C4-2B (cell line): ENCODE results near the gene CERS5.

ENCODE experiments used
- H3K27ac ChIP-seq: fragments of 450-650 bp; 2 replicates; pipeline ENCODE4 v1.5.1; 2017
- ZFX ChIP-seq: fragments of 450-650 bp; IDR thresholded peaks from 2 replicates; pipeline ENCODE4 v1.6.1; 2017
- TF ChIP-seq, protein P1 (sequence below): fragments of 450-650 bp; conservative IDR thresholded peaks from 2 replicates; pipeline ENCODE4 v1.5.1; 2017; ENCODE audit warnings: mild to moderate bottlenecking

CERS5 gene

DNA sequence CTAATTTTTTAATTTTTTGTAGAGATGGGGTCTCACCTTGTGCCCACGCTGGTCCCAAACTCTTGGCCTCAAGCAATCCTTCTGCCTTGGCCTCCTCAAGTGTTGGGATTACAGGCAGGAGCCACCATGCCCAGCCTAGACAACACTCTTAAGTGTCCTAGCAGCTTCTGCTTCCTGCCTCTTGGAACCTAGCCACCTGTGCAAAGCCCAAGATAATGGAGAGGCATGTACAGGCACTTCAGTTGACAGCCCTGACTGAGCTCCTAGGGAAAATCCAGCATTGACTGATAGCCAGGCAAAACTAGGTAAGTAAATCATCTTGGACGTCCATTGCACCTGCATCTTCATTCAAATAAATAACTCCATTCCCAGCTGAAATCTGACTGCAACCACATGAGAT lies 39.6 kb downstream of the CERS5 start:
- no peak overlapping the region for H3K27ac ChIP-seq
- TF ChIP-seq ZFX = no peak
- TF ChIP-seq, protein P1, sequence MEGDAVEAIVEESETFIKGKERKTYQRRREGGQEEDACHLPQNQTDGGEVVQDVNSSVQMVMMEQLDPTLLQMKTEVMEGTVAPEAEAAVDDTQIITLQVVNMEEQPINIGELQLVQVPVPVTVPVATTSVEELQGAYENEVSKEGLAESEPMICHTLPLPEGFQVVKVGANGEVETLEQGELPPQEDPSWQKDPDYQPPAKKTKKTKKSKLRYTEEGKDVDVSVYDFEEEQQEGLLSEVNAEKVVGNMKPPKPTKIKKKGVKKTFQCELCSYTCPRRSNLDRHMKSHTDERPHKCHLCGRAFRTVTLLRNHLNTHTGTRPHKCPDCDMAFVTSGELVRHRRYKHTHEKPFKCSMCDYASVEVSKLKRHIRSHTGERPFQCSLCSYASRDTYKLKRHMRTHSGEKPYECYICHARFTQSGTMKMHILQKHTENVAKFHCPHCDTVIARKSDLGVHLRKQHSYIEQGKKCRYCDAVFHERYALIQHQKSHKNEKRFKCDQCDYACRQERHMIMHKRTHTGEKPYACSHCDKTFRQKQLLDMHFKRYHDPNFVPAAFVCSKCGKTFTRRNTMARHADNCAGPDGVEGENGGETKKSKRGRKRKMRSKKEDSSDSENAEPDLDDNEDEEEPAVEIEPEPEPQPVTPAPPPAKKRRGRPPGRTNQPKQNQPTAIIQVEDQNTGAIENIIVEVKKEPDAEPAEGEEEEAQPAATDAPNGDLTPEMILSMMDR = no peak

DNA sequence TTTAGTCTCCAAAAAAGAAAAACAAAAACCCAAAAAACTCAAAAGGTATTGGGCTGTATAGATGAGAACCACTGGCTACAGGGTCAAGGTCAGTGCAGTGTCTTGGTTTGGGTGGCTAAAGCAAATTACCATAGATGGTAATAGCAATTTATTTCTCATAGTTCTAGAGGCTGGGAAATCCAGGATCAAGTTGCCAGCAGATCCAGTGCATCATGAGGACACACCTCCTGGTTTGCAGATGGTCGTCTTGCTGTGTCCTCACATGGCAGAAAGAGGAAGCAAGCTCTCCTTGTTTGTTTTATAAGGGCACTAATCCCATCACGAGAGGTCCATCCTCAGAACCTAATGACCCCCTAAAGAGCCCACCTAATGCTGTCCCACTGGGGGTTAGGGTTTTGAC lies 44.0 kb downstream of the CERS5 start:
- TF ChIP-seq, protein P1 = no peak
- no peak for TF ChIP-seq ZFX
- H3K27ac ChIP-seq = no peak overlapping the region

DNA sequence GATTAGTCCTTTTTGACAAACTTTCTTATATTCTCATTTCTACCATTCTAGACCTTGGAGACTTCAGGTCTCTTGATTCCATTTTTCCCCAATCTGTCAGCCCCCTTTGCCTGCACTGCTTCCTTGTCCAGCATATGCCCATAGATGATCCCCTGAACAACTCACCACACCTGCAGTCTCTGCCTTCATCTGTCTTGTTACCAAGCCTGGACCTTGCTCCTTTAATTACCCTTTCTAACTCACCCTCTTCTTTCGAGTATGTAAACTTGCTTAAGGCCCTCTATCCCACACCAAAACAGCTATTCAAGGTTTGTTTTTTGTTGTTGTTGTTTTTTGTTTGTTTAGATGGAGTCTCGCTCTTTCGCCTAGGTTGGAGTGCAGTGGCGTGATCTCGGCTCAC lies 45.5 kb downstream of the CERS5 start:
- H3K27ac ChIP-seq = no peak overlapping the region
- TF ChIP-seq ZFX = no peak
- TF ChIP-seq, protein P1 = no peak

DNA sequence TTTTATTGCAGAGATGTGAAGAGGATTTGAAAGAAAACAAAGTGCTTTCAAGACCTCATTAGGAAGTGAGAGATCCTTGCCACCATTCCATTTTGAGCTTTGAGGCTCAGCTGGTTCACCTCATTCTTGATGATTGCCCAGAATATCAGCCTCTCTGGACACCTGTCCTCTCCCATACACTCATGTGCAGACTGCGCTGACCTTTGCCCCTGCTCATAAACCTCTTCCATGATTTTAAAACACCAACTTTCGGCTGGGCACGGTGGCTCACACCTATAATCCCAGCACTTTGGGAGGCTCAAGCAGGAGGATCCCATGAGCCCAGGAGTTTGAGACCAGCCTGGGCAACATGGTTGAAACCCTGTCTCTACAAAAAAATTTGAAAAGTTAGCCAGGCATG lies 46.2 kb downstream of the CERS5 start:
- TF ChIP-seq ZFX = no peak
- no peak overlapping the region for H3K27ac ChIP-seq

DNA sequence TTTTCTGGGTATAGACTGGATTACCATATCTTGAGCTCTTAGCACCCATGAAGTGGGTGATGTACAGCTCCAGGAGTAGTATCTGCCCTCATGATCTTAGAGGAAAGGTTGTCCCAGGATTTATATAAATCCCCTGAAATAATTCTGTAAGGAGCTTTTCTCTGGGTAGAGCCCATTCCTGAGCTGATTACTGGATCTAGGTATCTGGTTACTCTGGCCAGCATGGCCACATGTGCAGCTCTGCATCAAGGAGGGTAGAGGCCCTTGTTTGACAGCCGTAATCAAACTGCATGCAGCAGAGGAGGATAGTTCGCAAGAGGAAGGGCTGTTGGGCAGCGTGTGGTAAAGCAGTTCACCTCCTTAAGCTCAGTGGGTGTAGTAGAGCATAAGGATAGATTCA lies 46.6 kb downstream of the CERS5 start:
- TF ChIP-seq, protein P1 = no peak
- no peak for TF ChIP-seq ZFX

DNA sequence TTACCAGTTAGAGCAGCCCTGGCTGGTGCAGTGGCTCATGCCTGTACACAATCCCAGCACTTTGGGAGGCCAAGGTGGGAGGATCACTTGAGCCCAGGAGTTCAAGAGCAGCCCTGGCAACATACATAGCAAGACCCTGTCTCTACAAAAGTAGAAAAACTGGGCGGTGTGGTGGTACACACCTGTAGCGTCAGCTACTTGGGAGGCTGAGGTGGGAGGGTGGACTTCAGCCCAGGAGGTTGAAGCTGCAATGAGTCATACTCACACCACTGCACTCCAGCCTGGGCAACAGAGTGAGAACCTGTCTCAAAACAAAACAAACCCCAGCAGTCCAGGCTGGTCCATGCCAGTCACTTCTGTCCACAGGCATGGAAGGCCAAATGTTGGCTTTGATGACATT lies 47.8 kb downstream of the CERS5 start:
- no peak overlapping the region for H3K27ac ChIP-seq
- TF ChIP-seq, protein P1 = no peak
- no peak for TF ChIP-seq ZFX

More for the DNA sequence above, 46.6 kb downstream of the CERS5 start:
- no peak overlapping the region for H3K27ac ChIP-seq

DNA sequence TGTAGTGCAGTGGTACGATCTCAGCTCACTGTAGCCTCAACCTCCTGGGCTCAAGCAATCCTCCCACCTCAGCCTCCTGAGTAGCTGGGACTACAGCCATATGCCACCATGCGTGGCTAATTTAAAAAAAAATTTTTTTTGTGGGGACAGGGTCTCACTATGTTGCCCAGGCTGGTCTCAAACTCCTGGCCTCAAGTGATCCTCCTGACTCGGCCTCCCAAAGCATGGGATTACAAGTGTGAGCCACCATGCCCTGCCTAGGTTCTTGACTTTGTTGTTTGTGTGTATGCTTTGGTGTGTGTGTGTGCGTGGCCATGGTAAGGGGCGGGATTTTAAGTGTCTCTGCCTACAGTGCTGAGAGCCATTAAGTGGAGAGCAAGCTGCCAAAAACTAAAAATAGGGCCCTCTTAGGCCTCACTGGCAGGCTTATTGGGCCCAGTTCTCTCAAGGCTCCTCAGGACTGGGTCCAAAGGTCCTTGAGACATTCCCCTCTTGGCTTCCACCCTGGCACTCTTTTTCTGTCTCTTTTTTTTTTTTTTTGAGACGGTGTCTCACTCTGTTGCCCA lies 50.0 kb downstream of the CERS5 start:
- no peak overlapping the region for H3K27ac ChIP-seq
- TF ChIP-seq, protein P1 = no peak
- no peak for TF ChIP-seq ZFX
